HEK293T (cell line): ENCODE results near the gene INO80E.
A peak's percentile ranks its signal among the peaks of the same experiment; 100 is the strongest.

Source experiments
- CTCF ChIA-PET: fragments of 350-600 bp; formaldehyde crosslinking; extraction: SDS; loops from one replicate; lab custom pipeline; 2021; ENCODE audit warnings: antibody characterized with exemption, inconsistent platforms; lab: Yijun Ruan, JAX
- POLR2A ChIA-PET: fragments of 350-600 bp; formaldehyde crosslinking; extraction: SDS; loops from one replicate; lab custom pipeline; 2020; ENCODE audit warnings: antibody characterized with exemption, inconsistent platforms; lab: Yijun Ruan, JAX
- DNase-seq: peaks from one replicate; pipeline ENCODE4 v3.0.0; 2012; ENCODE audit warnings: mixed read lengths; ENCODE audit errors: extremely low spot score
- ARNT ChIP-seq: fragments of 450-650 bp; IDR thresholded peaks from 2 replicates; pipeline ENCODE4 v1.6.1; 2017; ENCODE audit warnings: mild to moderate bottlenecking
- BHLHE40 ChIP-seq: fragments of 450-650 bp; IDR thresholded peaks from 2 replicates; pipeline ENCODE4 v1.6.1; 2016; ENCODE audit warnings: mild to moderate bottlenecking, moderate library complexity, borderline replicate concordance
- CTBP1 ChIP-seq: fragments of 450-650 bp; IDR thresholded peaks from 2 replicates; pipeline ENCODE4 v1.6.1; 2016; ENCODE audit warnings: borderline replicate concordance
- ELF4 ChIP-seq: fragments of 450-650 bp; IDR thresholded peaks from 2 replicates; pipeline ENCODE4 v1.6.1; 2017; ENCODE audit warnings: antibody characterized with exemption
- FOXA1 ChIP-seq: fragments of 450-650 bp; IDR thresholded peaks from 2 replicates; pipeline ENCODE4 v1.6.1; 2016; ENCODE audit warnings: mild to moderate bottlenecking
- FOXK2 ChIP-seq: fragments of 450-650 bp; IDR thresholded peaks from 2 replicates; pipeline ENCODE4 v1.6.1; 2016; ENCODE audit warnings: mild to moderate bottlenecking
- FOXM1 ChIP-seq: fragments of 450-650 bp; IDR thresholded peaks from 2 replicates; pipeline ENCODE4 v1.6.1; 2017; ENCODE audit warnings: mild to moderate bottlenecking, borderline replicate concordance
- HDGF ChIP-seq: fragments of 450-650 bp; IDR thresholded peaks from 2 replicates; pipeline ENCODE4 v1.6.1; 2017; ENCODE audit warnings: antibody characterized with exemption, borderline replicate concordance
- L3MBTL2 ChIP-seq: fragments of 450-650 bp; conservative IDR thresholded peaks from 2 replicates; pipeline ENCODE4 v1.6.1; 2016; ENCODE audit warnings: mild to moderate bottlenecking
- LEF1 ChIP-seq: fragments of 450-650 bp; IDR thresholded peaks from 2 replicates; pipeline ENCODE4 v1.6.1; 2017; ENCODE audit warnings: mild to moderate bottlenecking, borderline replicate concordance
- NFRKB ChIP-seq: fragments of 450-650 bp; IDR thresholded peaks from 2 replicates; pipeline ENCODE4 v1.6.1; 2016; ENCODE audit warnings: mild to moderate bottlenecking, moderate library complexity
- PKNOX1 ChIP-seq: fragments of 450-650 bp; IDR thresholded peaks from 2 replicates; pipeline ENCODE4 v1.6.1; 2016
- SP1 ChIP-seq: fragments of 450-650 bp; IDR thresholded peaks from 2 replicates; pipeline ENCODE4 v1.6.1; 2017
- SUZ12 ChIP-seq: fragments of 450-650 bp; IDR thresholded peaks from 2 replicates; pipeline ENCODE4 v1.6.1; 2016; ENCODE audit warnings: mild to moderate bottlenecking
- TARDBP ChIP-seq: fragments of 450-650 bp; IDR thresholded peaks from 2 replicates; pipeline ENCODE4 v1.6.1; 2016
- ZNF384 ChIP-seq: fragments of 450-650 bp; IDR thresholded peaks from 2 replicates; pipeline ENCODE4 v1.6.1; 2016

The INO80E gene

GRCh38 chr16:29963021-29963743, 32.9 kb upstream of the INO80E start:
- ChIA-PET POLR2A (interaction anchor here (0.9 to 4.4 kb wide), 7 partner anchors 11 to 46 kb away, joined by 3 to 102 read pairs (median 10); partner anchors contain the start of genes HIRIP3, KCTD13 and TAOK2), CTCF (interaction anchor here (2.3 kb wide), 1 partner anchor 9 kb away, joined by 14 read pairs; the partner anchor contains the start of gene TAOK2)
- TF ChIP-seq HDGF (no peak), BHLHE40 (no peak), ARNT (no peak), TARDBP (no peak), ELF4 (no peak), L3MBTL2 (no peak), FOXK2 (no peak)
- no peak for DNase-seq

GRCh38 chr16:29968205-29968604, 27.8 kb upstream of the INO80E start:
- TF ChIP-seq SUZ12 (no peak), NFRKB (no peak), TARDBP (no peak), HDGF (no peak), ELF4 (no peak), FOXM1 (no peak), ZNF384 (no peak), SP1 (no peak), LEF1 (no peak), ARNT (no peak), FOXK2 (no peak), L3MBTL2 (no peak), BHLHE40 (no peak), FOXA1 (no peak), PKNOX1 (no peak), CTBP1 (no peak)
- CTCF ChIA-PET: no interaction called here
- DNase-seq: no peak
- POLR2A ChIA-PET: interaction anchor here (1.0 kb wide), 1 partner anchor 15 kb away, joined by 3 read pairs; no protein-coding TSS in a partner anchor

- ChIA-PET CTCF (interaction anchor here (0.6 to 3.0 kb wide), 2 partner anchors 10 to 121 kb away, joined by 4 to 14 read pairs; partner anchors contain the start of gene TMEM219), POLR2A (interaction anchor here (6.1 to 8.8 kb wide), 2 partner anchors 10 to 44 kb away, joined by 60 to 102 read pairs; partner anchors contain the start of genes KCTD13 and TMEM219)
- no peak for DNase-seq
Measured at GRCh38 chr16:29971304-29971703, 24.7 kb upstream of the INO80E start.

GRCh38 chr16:29972500-29972899, 23.5 kb upstream of the INO80E start:
- POLR2A ChIA-PET: interaction anchor here (0.9 to 8.8 kb wide), 8 partner anchors 11 to 168 kb away, joined by 3 to 102 read pairs (median 6); partner anchors contain the start of genes CDIPT, KCTD13, MAZ and TMEM219
- CTCF ChIA-PET: interaction anchor here (0.6 to 3.0 kb wide), 4 partner anchors 11 to 59 kb away, joined by 3 to 14 read pairs (median 7); partner anchors contain the start of gene TMEM219
- DNase-seq: no peak
- no peak for TF ChIP-seq CTBP1

More at GRCh38 chr16:29971304-29971703, 24.7 kb upstream of the INO80E start:
- TF ChIP-seq LEF1: no peak
- no peak for TF ChIP-seq PKNOX1
- TF ChIP-seq L3MBTL2: no peak
- no peak for TF ChIP-seq BHLHE40

GRCh38 chr16:29972992-29973383, 23.1 kb upstream of the INO80E start:
- TF ChIP-seq SUZ12 (no peak), ZNF384 (no peak), FOXK2 (no peak), BHLHE40 (no peak), HDGF (no peak), ELF4 (no peak), TARDBP (no peak), LEF1 (no peak), PKNOX1 (no peak)
- no peak for DNase-seq
- POLR2A ChIA-PET: interaction anchor here (0.6 to 8.8 kb wide), 26 partner anchors 11 to 1025 kb away, joined by 3 to 102 read pairs (median 4); partner anchors contain the start of genes ALDOA, ASPHD1, CDIPT and HIRIP3
- CTCF ChIA-PET: interaction anchor here (0.6 to 3.0 kb wide), 6 partner anchors 11 to 125 kb away, joined by 3 to 14 read pairs (median 6); partner anchors contain the start of gene TMEM219

GRCh38 chr16:29973384-29974246, 22.4 kb upstream of the INO80E start, which contains the start of gene TAOK2:
Gene TAOK2 (plus strand): TSS chr16:29973868. CDS start chr16:29977773, 3,905 bp downstream.
- TF ChIP-seq L3MBTL2 (peak; percentile 100), FOXK2 (no peak), HDGF (peak; percentile 98; the same call in 1 of the 2 replicates)
- DNase-seq: peak; percentile 100
- ChIA-PET CTCF (interaction anchor here (0.6 to 3.0 kb wide), 6 partner anchors 12 to 125 kb away, joined by 3 to 14 read pairs (median 6); partner anchors contain the start of gene TMEM219), POLR2A (interaction anchor here (0.6 to 8.8 kb wide), 25 partner anchors 12 to 1025 kb away, joined by 3 to 102 read pairs (median 4); partner anchors contain the start of genes ALDOA, ASPHD1, CDIPT and HIRIP3)
